GM12801 (cell line): Measurements from ENCODE around the gene MAMLD1.

Experiments used
- TF ChIP-seq, protein P1 (sequence below): IDR thresholded peaks from one replicate; pipeline ENCODE4 v1.5.1; 2011; ENCODE audit warnings: control low read depth; ENCODE audit not compliant: insufficient read length; ENCODE audit errors: extremely low read depth

MAMLD1 gene

DNA sequence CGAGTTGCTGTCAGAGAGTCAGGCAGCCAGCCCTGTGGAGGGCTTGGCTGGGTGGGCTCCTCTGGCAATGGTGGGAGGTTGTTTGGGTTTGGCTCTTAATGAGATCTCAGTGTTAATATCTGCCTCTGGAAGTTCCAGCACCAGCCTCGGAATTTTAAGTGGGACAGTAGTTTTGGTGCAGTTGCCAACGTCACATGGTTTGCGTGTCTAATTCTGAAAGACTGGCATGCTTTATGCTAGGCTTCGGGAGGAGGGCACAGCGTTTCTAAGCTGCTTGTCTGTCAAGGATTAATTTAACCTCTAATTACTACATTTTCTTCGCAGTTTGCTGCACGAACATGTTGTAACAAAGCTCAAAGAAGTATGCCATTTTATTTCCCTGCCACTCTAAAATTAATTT, 9.2 kb downstream of the MAMLD1 start:
- TF ChIP-seq, protein P1, sequence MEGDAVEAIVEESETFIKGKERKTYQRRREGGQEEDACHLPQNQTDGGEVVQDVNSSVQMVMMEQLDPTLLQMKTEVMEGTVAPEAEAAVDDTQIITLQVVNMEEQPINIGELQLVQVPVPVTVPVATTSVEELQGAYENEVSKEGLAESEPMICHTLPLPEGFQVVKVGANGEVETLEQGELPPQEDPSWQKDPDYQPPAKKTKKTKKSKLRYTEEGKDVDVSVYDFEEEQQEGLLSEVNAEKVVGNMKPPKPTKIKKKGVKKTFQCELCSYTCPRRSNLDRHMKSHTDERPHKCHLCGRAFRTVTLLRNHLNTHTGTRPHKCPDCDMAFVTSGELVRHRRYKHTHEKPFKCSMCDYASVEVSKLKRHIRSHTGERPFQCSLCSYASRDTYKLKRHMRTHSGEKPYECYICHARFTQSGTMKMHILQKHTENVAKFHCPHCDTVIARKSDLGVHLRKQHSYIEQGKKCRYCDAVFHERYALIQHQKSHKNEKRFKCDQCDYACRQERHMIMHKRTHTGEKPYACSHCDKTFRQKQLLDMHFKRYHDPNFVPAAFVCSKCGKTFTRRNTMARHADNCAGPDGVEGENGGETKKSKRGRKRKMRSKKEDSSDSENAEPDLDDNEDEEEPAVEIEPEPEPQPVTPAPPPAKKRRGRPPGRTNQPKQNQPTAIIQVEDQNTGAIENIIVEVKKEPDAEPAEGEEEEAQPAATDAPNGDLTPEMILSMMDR, result no peak

DNA sequence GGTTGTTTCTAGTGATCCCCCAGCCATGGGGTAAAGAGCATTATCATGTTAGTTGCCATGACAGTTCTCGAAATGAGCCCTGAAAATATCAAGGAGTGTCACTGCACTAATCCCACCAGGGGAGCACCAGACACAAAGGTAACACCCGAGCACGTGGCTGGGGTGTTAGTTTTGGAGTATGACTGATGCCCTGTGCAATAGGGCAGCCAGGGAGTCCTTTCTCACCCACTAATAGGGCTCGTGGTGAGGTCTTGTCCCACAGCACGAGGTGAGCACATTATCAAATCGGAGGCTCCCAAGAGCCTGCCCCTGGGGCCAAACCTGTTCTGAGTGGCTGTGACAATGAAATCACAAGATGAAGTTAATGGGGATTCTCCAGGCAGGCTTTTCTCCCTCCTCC, 9.6 kb downstream of the MAMLD1 start:
- TF ChIP-seq, protein P1, result no peak

DNA sequence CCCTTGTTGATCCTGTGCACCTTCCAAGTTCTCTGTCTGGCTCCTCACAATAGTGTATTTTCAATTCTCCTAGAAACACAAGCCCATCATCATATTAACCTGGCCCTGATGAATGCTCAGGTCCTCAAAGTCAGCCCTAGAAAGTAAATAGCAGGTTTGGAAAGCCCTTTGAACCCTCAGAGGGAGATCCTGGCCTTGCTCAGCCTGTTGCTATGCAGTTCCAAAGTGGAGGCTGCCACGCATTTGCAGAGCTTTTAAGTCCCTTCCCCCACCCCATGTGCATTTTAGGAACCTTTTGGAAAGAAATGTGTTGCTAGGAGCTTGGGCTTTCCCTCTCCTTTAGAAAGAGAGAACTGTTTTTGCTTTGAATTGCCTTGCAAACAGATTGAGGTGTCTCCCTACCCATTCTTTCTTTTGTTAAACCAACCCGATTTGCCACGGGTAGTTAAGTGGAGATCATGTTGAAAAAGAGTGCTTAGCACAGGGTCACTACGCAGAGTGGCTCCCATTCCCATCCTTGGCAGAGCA, 12.2 kb downstream of the MAMLD1 start:
- TF ChIP-seq, protein P1, result no peak

DNA sequence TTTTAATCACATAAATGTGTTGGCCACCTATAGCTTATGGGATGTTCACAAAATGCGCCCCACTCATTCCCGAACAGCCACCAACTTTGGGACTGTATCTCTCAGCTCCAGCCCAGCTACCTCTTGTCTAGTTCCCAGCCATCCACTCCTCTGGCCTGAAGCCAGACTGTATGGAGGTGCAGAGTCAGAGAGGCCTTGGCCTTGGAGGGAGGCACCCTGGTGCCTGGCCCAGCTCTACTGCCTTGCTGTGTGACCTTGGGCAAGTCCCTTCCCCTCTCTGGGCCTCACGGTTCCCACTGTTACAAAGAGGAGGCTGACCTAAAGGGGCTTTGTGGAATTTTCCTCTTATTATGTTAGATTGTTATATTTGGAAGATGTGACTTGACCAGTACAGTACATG, 13.9 kb downstream of the MAMLD1 start:
- TF ChIP-seq, protein P1, result no peak

DNA sequence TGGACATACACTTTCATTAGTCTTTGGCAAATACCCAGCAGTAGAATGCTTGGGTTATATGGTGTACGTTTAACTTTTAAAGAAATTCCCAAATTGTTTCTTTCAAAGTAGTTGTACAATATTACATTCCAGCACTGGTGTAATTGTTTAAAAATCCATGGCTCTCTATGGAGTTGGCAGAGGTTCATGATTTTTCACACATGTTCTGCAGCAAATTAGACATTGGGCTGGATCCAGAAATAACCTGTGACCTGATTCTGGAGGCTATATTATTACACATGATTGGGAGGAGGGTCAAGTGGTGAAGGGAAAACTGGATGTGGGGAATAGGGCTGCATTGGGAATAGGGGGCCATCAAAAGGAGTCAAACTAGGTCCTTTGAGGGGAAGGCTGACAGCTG, 41.9 kb downstream of the MAMLD1 start:
- TF ChIP-seq, protein P1, result no peak

DNA sequence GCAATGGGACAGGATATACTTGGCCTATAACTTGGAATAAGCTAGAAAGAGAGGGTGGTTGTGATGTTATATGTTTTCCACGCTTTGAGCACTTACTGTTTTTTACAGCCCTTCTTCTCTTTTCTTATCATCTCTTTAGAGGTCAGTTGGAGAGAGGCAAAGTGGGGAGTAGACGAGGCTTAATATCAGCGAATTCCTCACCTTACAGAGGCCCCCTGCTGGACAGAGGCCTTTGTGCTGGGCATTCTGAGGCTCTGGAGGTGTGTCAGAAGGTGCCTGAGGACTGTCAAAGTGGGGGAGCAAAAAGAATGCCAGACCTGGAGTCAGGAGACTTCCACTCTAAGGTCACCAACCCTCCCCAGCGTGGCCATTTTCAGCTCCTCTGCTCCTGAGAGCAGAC, 42.5 kb downstream of the MAMLD1 start:
- TF ChIP-seq, protein P1, result no peak

DNA sequence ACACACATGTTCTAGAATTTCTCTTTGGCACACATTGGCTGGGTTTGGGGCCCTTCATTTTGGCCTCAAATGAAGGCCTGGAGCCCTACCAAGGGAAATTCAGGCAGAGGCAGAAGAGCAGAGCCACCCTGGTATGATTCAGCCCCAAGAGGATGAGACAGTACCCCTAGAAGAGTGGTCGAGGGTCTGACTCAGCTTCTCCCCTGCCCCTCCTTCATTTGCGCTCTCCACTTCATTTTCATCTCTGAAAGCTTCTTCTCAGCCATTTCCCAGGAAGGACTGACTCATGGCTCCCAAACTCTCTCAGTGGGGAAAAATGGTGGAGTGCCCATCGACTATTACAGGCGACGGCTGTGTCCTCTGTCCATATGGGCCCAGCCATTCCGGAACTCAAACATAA, 43.5 kb downstream of the MAMLD1 start:
- TF ChIP-seq, protein P1, result no peak

DNA sequence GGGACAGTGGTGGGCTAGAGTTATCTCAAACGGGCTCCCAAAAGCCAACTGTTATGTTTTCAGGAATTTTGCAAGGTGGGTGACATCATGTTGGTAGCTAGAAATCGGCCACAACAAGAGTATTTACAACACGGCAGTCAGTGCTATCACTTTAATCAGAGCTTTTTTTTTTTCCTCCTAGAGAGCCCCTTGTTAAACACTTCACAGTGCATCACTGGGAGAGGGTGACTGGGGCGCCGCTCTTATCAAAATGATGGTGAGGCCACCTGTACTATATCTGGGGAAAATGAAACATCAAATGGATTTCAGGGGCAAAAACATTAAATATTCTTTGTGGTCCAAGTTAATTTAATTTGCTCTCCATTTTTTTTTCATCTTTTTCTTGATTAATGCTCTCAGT, 44.9 kb downstream of the MAMLD1 start:
- TF ChIP-seq, protein P1, result no peak
